NCI-H2196 (cell line): ENCODE data around the gene TMEM185B.
"Not testable (repeated sequence)": the region's sequence is repeated elsewhere in the genome, so short reads cannot be mapped to it uniquely, and the experiment has no call there.

Experiments
- DNase-seq: peaks from one replicate; lab custom pipeline; 2025; ENCODE audit not compliant: unreplicated experiment; lab: John Stamatoyannopoulos, UW

The TMEM185B gene

DNA sequence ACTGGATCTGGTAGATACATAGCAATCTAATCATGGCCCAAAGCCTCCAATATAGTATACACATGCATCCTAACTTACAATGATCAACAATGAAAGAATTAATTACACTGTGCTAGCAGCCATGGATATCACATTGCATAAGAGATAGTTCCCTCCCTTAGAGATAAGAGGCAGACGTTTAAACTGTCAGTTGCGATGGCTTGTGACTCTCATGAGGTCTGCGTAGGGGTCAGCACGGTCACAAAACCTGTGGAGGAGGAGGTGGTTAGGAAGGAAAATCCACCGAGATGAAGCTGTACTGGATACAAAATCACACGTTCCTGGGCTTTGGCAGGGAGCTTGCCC lies 28.7 kb upstream of the TMEM185B start:
- no peak for DNase-seq

DNA sequence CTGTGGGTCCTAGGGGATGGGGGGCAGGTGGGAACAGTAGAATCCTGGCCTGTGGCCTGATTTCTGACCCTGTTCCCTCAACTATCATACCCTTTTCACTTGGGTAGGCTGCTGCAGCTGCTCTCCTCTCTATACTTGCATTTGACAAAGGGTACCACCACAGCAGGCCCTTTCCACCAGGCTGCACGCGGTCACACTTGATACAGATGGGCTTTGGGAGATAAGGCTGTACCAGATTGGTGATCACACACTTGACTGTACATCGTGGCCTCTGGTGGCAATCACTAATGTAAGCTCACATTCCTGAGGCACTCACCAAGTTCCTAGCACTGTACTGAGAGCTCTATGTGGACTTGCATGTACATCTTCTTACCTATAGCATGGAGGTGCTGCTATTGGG lies 27.9 kb upstream of the TMEM185B start:
- no peak for DNase-seq

DNA sequence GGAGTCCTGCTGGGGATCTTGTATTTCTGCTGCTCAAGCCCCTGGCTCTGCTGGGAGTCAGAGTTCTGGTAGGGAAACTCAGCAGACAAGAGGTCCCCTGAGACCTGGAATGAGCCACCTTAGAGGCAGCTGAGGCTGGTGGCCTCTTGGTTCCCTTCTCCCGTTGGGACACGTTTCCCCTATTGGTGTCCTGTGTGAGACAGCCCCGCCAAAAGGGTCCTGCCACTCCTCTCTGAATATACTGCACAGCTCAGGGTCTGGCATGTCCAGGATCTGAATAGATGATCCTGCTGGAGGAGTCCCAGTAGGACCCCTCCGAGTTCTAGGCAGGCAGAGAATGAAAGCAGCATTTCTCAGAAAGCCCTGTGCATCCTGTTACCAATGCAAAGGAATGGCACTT lies 27.4 kb upstream of the TMEM185B start:
- DNase-seq: no peak

DNA sequence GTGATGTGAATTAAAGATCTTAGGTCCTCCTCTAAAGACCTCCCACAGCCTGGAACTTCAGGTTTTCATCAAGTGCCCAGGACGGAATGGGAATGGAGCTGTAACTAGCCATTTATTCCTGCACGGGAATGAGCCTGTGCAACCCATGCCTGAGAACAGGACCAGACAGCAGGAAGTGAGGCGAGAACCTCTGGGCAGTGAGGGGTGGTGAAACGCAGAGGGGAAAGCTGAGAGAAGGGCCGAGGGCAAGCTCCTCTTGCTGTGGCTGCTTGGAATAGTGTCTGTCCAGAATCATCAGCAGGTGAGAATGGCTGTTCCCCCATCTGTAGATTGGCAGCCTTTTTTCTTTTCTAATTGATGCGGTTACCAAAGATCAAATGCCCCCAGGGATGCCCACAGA lies 24.7 kb upstream of the TMEM185B start:
- no peak for DNase-seq

DNA sequence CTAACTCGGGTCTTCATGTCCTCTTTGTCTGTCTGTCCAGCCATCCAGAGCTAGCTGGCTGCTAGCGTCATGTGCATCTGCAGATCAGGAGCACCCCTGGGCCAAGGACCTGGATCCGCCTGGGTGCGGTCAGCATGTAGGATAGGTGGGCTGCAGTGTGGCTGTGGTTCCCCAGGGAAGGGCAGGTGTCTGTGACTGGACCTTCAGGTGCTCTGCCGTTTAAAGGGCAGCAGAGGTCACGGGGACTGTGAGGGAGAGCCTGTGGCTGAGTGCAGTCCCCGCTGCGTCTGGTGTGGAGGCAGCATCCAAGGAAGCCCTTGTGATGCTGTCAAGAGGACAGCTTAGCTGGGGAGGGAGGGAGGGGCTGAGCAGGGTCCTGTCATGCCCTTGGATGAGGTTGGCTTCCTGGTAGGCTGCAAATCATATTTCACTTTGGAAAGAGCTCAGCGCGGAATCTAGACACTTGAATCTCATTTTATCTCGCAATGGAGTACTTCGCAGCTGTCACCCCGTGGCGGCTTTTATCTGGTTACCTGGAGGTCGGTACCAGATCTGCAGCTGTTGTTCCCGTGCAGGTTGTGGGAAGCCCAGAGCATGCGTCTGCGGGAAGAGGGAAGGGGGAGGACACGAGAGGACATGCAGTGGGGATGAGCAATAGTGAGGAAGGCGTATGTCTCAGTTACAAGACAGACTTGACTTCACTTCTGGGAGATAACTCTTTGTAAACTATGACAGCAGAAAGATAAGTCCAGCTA lies 23.5 kb upstream of the TMEM185B start:
- no peak for DNase-seq

DNA sequence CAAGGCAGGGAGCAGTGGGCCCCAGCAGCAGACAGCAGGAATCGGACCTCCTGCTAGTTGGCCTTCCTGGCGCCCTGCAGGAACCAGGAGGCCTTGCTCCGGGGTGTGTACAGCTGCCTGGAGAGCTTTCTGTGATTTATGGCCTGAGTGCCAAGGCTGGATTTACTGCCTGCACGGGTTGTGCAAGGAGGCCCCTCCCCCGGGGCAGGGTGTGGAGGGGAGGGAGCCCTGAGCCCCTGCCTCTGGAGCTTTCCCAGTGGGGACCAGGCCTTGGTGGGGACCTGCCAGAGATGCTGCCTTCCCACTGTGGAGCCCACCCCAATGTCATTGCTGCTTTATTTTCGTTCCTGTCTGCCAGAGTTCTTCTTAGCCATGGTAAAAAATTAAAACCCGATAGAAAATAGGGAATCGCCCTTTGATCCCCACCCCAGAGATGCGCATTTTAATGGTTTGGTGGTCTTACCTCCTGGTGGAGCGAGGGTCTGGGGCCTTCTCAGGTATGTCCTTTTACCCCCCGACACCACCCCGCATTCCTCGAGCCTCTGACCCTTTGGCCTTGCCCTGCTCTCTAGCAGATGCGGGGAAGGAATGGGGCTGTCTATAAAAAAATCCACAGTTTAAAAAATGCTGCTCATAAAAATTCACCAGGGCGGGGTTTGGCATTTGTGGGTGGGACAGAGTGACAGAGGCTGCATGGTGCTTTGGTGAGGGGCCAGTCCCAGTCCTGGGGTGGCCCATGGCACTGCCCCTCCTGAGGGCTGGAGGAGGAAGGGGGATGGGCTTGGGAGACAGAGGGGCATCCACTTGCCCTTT lies 22.5 kb upstream of the TMEM185B start:
- DNase-seq: no peak

DNA sequence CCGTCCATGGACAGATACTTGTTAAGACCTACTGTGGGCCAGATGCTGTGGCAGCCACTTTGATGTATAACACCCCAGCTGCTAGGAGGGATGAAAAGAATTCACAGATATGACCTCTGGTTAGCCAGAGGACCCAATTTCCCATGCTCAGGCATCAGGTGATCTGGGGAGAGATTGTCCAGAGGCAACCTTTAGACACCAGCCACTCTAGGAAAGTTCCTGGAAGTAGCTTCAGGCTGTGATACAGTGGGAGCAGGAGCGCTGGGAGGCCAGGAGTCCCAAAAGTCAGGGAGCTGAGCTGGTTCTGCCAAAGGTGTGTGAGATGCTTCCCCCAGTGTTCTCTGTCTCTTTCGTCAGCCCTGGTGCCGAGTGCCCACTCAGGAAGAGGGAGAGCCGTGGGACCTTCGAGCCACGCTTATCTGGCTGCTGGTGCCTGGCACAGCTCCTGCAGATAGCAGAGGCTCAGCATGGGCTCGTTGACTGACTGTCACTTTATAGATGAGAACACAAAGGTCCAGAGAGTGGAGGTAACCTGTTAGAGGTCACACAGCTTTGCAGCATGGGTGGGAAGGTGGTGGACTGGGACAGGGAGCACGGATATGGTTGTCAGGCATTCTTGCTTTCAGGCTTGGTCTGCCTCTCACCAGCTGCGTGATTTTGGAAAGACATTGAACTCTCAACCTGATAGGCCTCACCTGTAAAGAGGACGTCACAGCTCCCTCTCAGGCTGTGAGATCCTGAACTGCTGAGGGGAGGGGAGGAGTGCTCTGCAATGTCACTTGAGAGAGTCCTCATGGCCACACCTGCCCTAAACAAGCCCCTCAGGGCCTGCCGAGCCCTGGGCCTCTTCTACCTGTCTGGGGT lies 21.7 kb upstream of the TMEM185B start:
- DNase-seq: no peak

DNA sequence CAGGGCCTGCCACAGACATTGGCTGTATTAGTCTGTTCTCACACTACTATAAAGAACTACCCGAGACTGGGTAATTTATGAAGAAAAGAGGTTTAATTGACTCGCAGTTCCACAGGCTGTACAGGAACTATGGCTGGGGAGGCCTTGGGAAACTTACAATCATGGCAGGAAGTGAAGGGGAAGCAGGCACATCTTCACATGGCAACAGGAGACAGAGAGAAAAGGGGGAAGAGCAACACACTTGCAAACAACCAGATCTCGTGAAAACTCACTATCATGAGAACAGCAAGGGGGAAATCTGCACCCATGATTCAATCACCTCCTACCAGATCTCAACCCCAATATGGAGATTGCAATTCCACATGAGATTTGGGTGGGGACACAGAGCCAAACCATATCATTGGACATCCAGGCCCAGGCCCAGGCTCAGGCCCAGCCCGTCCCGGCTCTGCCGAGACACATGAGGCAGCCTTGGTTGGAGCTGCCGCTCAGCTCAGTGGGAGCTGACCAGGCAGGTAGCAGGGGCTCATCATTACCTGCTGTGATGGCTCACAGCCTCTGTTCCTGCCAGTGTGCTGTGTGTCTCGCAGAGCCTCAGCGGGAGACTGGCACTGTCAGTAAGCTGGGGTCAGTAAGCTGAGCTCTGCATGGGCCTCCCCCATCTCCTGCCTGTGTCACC lies 20.8 kb upstream of the TMEM185B start:
- no peak for DNase-seq

DNA sequence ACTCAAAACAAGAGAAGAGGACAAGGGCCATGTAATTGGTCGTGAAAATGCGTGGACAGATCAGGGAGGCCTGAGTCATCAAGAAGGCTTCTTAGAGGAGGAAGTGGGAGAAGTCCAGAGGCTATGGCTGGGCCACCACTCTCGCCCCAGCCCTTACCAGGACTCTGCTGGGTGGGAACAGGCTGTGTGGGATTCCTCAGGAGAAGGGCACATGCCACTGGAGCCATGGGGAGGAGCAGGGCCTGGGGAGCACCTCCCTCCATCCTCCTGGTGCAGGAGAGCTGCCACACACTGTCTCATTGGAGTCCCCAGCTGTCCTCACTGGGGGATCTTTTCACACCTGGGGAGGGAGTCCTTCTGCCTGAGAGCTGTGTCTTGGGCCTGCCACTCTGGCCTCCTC lies 20.0 kb upstream of the TMEM185B start:
- no peak for DNase-seq

DNA sequence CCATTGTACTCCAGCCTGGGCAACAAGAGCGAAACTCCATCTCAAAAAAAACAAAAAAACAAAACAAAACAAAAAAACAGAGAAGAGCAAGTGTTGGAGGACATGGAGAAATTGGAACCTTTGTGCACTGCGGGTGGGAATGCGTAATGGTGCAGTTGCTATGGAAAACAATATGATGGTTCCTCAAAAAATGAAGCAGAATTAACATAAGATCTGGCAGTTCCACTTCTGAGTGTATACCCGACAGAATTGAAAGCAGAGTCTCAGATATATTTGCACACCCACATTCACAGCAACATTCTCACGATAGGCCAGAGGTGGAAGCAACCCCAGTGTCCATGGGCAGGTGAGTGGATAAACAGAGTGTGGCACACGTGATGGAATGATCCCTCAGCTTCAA lies 18.5 kb upstream of the TMEM185B start:
- DNase-seq: no peak

DNA sequence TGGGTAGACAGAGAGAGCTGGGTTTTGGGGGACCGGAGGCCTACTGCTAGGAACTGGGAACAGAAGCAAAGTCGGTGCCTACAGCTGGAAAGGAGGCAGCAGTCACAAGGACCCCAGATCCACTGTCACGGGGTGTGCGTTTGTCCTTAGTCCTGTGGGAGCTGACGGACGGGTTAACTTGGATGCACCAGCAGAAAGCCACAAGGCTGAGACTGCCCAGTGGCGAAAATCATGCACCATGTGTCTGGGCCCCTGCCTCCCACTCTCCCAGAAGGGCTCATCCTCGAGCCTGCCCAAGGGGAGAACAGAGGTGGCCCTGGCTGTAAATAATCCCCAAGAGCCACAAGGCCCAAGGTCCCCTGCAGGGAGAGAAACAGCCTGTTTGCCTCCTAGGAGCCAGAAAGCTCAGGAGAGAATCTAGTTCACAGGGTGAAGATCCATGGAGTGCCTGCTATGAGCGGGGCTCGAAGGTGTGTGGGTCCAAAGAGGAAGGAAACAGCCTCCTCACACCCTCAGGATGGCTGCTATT lies 17.8 kb upstream of the TMEM185B start:
- no peak for DNase-seq

DNA sequence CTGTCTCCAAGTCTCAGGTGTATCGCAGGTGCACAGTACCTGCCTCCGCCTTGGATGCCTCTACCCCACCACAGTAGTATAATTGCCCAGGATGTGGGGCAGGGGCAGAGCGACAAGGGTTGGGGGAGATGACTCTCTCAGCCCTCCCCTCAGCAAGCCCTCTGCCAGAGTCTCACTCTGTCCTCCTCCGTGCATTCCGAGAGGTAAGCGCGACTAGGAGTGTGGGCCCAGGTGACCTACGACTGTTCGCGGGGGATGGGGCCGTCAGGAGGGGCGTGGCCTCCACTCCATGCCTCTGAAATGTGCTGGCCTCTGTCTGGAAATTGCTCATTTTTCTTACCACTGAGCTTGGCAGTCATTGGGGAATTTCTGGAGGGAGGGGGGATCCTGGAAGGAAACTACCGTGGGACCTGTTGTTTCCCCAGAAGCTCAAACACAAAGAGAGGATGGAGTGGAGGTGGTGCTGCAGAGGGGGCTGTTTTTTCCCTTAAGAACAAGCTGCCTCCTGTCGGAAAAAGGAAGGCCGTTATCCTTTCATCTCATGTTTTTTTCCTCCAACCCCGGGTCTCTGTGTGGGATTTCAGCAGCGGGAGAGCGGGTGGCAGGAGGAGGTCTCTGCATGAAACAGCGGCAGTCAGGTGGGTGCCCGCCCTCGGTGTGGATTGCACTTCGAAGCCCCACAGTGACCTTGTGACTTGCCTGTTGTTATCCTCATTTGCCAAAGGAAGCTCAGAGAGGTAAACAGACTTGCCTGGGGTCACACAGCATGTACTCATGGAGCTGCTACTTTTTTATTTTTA lies 16.5 kb upstream of the TMEM185B start:
- no peak for DNase-seq

DNA sequence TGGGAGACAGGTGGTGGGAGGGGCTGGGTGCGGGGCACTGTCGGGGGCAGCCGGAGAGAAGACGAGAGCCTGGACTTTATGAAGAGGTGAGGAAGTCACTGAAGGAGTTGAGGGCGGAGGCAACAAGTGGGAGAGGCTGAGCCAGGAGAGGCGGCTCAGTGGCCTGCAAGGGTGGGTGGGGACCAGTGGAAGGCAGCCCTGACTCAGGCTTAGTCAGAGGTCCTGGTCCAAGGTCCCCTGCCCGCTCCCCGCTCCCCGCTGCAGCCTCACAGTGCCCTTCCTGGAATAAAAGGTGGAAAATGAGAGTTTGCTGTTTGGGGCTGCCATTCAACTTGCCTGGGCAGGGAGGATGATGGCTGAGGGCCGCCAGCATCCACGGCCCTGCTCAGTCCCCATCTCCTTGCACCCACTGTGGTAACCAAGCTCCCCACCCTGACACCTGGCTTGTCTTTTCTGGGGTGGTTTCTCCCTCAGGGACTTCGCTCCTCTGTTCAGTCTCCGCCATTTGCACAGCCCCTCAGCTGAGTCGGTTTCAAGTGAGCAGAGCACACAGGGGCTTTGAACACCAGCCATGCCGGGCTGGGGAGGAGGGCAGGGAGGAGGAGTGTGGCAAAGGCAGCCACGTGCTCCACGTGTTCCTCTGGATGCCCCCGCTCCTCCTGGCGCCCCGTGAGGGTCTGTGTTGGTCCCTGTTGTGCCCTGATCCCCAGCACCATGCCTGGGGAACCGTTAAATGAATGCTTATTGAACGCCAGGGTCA lies 15.7 kb upstream of the TMEM185B start:
- no peak for DNase-seq

DNA sequence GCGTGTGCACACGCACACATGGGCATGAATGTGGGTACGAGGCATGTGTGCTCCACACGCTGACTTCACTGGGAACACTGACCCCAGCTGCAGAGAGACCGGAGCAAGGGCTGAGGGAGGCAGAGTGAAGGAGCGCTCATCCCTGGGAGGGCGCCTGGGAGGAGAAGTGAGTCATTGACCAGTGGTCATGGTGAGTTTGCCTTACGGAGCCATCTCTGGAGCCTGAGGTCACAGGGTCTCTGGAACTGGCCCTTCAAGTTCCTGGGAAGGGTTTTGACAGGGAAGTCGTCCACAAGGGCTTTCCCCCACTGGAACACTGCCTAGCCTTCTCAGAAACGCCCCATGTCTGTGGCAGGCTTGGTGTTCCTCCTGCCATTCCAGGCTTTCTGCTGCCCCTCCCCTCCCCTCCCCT lies 14.3 kb upstream of the TMEM185B start:
- DNase-seq: no peak

DNA sequence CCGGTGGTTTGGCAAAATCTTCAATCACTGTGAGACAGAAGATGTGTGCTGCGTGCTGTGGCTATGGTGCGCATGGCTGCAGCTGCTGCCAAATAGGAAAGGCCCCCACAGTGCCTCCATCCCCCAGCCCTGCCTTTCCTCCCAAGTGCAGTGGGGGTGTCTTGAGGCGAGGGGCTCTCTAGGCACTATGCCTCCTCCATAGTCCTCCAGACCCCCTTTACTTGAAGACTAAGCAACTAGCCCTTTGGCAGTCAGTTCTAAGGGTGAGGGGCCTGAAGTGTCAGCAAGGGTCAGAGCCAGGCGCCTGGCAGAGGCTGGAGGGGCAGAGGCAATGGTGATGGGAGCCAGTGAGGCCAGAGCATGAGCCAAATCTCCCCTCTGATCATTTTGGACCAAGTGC lies 13.6 kb upstream of the TMEM185B start:
- DNase-seq: no peak

DNA sequence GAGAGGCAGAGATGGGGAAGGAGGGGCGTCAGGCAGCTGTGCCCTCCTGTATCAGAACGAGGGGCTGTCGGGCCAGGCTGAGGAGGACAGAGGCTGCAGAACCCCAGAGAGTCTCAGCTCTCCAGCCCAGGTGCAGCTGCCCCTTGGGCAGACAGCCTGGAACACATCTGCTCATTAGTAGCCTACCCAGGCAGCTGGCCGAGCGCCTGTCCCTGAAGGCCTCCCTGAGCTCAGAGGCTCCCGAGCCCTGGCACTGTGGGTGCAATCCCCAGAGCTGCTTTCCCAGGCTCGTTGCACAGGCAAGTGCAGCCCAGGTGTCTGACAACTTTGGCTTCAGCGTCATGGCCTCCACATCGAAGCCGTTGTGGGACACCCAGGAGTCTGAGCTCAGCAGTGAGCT lies 13.1 kb upstream of the TMEM185B start:
- DNase-seq: no peak

DNA sequence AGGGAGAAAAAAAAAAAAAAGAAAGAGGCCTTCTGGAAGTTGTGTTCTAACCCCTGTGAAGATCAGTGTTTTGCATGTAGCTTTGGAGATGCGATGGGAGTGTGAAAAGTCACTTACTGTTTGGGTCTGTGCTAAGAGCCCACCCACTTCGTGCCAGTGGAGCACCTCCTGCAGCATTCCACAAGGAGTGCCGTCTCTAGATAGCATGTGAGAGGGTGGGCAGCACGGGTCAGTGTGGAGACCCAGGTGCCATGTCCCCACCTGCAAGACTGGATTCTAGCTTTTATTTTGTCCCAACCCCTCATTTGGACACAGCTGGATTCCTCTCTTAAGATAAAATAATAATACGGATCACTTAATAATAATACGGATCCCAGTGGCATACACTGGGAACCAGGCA lies 12.5 kb upstream of the TMEM185B start:
- no peak for DNase-seq

DNA sequence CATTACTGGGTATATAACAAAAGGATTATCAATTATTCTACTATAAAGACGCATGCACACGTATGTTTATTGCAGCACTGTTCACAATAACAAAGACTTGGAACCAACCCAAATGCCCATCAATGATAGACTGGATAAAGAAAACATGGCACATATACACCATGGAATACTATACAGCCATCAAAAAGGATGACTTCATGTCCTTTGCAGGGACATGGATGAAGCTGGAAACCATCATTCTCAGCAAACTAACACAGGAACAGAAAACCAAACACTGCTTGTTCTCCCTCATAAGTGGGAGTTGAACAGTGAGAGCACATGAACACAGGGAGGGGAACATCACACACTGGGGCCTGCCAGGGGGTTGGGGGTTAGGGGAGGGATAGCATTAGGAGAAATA lies 12.0 kb upstream of the TMEM185B start:
- not testable (repeated sequence) for DNase-seq

DNA sequence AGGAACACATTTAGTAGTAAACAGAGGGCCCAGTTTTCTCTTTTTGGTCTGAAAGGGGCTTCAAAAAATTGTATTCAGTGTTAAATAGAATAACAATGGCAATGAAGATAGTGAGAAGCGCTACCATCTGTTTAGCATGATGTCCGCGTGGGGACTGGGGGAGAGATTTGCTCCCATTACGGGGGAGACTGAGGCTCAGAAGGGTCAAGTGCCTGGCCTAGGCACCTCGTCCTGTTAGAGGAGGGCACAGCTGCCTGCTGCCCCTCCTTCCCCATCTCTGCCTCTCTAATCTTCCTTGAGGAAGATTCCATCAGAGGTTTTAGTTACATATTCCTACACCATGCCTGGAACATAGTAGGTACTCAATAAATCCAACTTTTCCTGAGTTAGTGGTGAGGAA lies 10.1 kb upstream of the TMEM185B start:
- DNase-seq: no peak
